T-helper 2 cell treated with Interferon-gamma antibody and Interleukin-4, amounts not matched to agents 5 μg/mL and 100 μg/mL, for 36 hours (primary cell): Measurements from ENCODE around the gene PRKAG3.

Source experiments
- DNase-seq: peaks from one replicate; pipeline ENCODE4 v3.0.0; 2021; ENCODE audit warnings: low spot score
- H3K27ac Mint-ChIP-seq: one replicate; pipeline ENCODE4 v1.8.0; 2021; ENCODE audit warnings: mild to moderate bottlenecking, mixed read lengths
- H3K27me3 Mint-ChIP-seq: one replicate; pipeline ENCODE4 v1.8.0; 2021; ENCODE audit warnings: low read depth, mixed read lengths
- H3K36me3 Mint-ChIP-seq: one replicate; pipeline ENCODE4 v1.8.0; 2021; ENCODE audit warnings: low read depth, mixed read lengths
- H3K4me1 Mint-ChIP-seq: one replicate; pipeline ENCODE4 v1.8.0; 2021; ENCODE audit warnings: low read depth, mixed read lengths
- H3K4me3 Mint-ChIP-seq: one replicate; pipeline ENCODE4 v1.8.0; 2022; ENCODE audit warnings: mild to moderate bottlenecking, moderate library complexity, mixed read lengths
- H3K9me3 Mint-ChIP-seq: one replicate; pipeline ENCODE4 v1.8.0; 2021; ENCODE audit warnings: mixed read lengths

PRKAG3 gene

GRCh38 chr2:218821605-218822211 lies 9.9 kb downstream of the PRKAG3 start:
- H3K4me1 Mint-ChIP-seq = no peaks in the 10 kb centered on the region
- no peaks in the 10 kb centered on the region for H3K9me3 Mint-ChIP-seq
- no peak overlapping the region for H3K4me3 Mint-ChIP-seq
- H3K27ac Mint-ChIP-seq = no peak overlapping the region
- DNase-seq = no peak
- H3K36me3 Mint-ChIP-seq = no peaks in the 10 kb centered on the region
- H3K27me3 Mint-ChIP-seq = peaks cover 8% of the 10 kb centered on the region

GRCh38 chr2:218820746-218821369 lies 10.7 kb downstream of the PRKAG3 start:
- Mint-ChIP-seq H3K9me3 (no peaks in the 10 kb centered on the region), H3K4me1 (no peaks in the 10 kb centered on the region)

GRCh38 chr2:218819093-218819492 lies 12.5 kb downstream of the PRKAG3 start:
- no peak for DNase-seq
- no peaks in the 10 kb centered on the region for H3K9me3 Mint-ChIP-seq
- no peaks in the 10 kb centered on the region for H3K36me3 Mint-ChIP-seq
- H3K27ac Mint-ChIP-seq = no peak overlapping the region
- peaks cover 10% of the 10 kb centered on the region for H3K27me3 Mint-ChIP-seq
- H3K4me3 Mint-ChIP-seq = no peak overlapping the region
- H3K4me1 Mint-ChIP-seq = no peaks in the 10 kb centered on the region

More at GRCh38 chr2:218820746-218821369, 10.7 kb downstream of the PRKAG3 start:
- Mint-ChIP-seq H3K4me3 (no peak overlapping the region), H3K27ac (no peak overlapping the region), H3K27me3 (peaks cover 10% of the 10 kb centered on the region), H3K36me3 (no peaks in the 10 kb centered on the region)
- no peak for DNase-seq

GRCh38 chr2:218816561-218817011 lies 15.0 kb downstream of the PRKAG3 start:
- Mint-ChIP-seq H3K27ac (no peak overlapping the region), H3K4me3 (no peak overlapping the region), H3K36me3 (no peaks in the 10 kb centered on the region), H3K27me3 (peaks cover 10% of the 10 kb centered on the region), H3K4me1 (no peaks in the 10 kb centered on the region), H3K9me3 (no peaks in the 10 kb centered on the region)
- no peak for DNase-seq

GRCh38 chr2:218815649-218816048 lies 16.0 kb downstream of the PRKAG3 start:
- H3K36me3 Mint-ChIP-seq = no peaks in the 10 kb centered on the region
- H3K27ac Mint-ChIP-seq = no peak overlapping the region
- no peaks in the 10 kb centered on the region for H3K4me1 Mint-ChIP-seq
- no peaks in the 10 kb centered on the region for H3K9me3 Mint-ChIP-seq
- H3K27me3 Mint-ChIP-seq = peaks cover 10% of the 10 kb centered on the region
- no peak for DNase-seq
- no peak overlapping the region for H3K4me3 Mint-ChIP-seq

- Mint-ChIP-seq H3K36me3 (no peaks in the 10 kb centered on the region), H3K27ac (no peak overlapping the region), H3K4me3 (no peak overlapping the region), H3K9me3 (no peaks in the 10 kb centered on the region), H3K27me3 (peaks cover 10% of the 10 kb centered on the region), H3K4me1 (no peaks in the 10 kb centered on the region)
- no peak for DNase-seq
These were observed 16.4 kb downstream of the PRKAG3 start for GRCh38 chr2:218815244-218815637.

- peaks cover 10% of the 10 kb centered on the region for H3K27me3 Mint-ChIP-seq
- H3K9me3 Mint-ChIP-seq = no peaks in the 10 kb centered on the region
- H3K27ac Mint-ChIP-seq = no peak overlapping the region
- no peaks in the 10 kb centered on the region for H3K4me1 Mint-ChIP-seq
- no peak overlapping the region for H3K4me3 Mint-ChIP-seq
- no peak for DNase-seq
- H3K36me3 Mint-ChIP-seq = no peaks in the 10 kb centered on the region
These were observed 16.9 kb downstream of the PRKAG3 start for GRCh38 chr2:218814540-218815243.

- H3K27me3 Mint-ChIP-seq = peaks cover 13% of the 10 kb centered on the region
- H3K36me3 Mint-ChIP-seq = no peaks in the 10 kb centered on the region
- no peak for DNase-seq
- no peaks in the 10 kb centered on the region for H3K9me3 Mint-ChIP-seq
- H3K27ac Mint-ChIP-seq = no peak overlapping the region
- no peaks in the 10 kb centered on the region for H3K4me1 Mint-ChIP-seq
- no peak overlapping the region for H3K4me3 Mint-ChIP-seq
These were observed 17.7 kb downstream of the PRKAG3 start for GRCh38 chr2:218813771-218814460.

GRCh38 chr2:218812861-218813260 lies 18.7 kb downstream of the PRKAG3 start:
- Mint-ChIP-seq H3K4me3 (no peak overlapping the region), H3K4me1 (no peaks in the 10 kb centered on the region), H3K36me3 (no peaks in the 10 kb centered on the region), H3K27me3 (peaks cover 18% of the 10 kb centered on the region), H3K27ac (no peak overlapping the region), H3K9me3 (no peaks in the 10 kb centered on the region)
- DNase-seq = no peak

- no peak overlapping the region for H3K4me3 Mint-ChIP-seq
- H3K27me3 Mint-ChIP-seq = peaks cover 13% of the 10 kb centered on the region
- no peak overlapping the region for H3K27ac Mint-ChIP-seq
- no peak for DNase-seq
- H3K4me1 Mint-ChIP-seq = no peaks in the 10 kb centered on the region
- H3K36me3 Mint-ChIP-seq = no peaks in the 10 kb centered on the region
- H3K9me3 Mint-ChIP-seq = no peaks in the 10 kb centered on the region
These were observed 19.3 kb downstream of the PRKAG3 start for GRCh38 chr2:218812096-218812815.

GRCh38 chr2:218811382-218811781 lies 20.2 kb downstream of the PRKAG3 start:
- Mint-ChIP-seq H3K27me3 (peaks cover 11% of the 10 kb centered on the region), H3K27ac (no peak overlapping the region), H3K4me3 (no peak overlapping the region), H3K4me1 (no peaks in the 10 kb centered on the region), H3K36me3 (no peaks in the 10 kb centered on the region), H3K9me3 (no peaks in the 10 kb centered on the region)
- no peak for DNase-seq

GRCh38 chr2:218810256-218810655 lies 21.3 kb downstream of the PRKAG3 start:
- no peak overlapping the region for H3K27ac Mint-ChIP-seq
- no peak overlapping the region for H3K4me3 Mint-ChIP-seq
- DNase-seq = no peak
- H3K36me3 Mint-ChIP-seq = no peaks in the 10 kb centered on the region
- peaks cover 3% of the 10 kb centered on the region for H3K9me3 Mint-ChIP-seq
- no peaks in the 10 kb centered on the region for H3K4me1 Mint-ChIP-seq
- H3K27me3 Mint-ChIP-seq = peaks cover 21% of the 10 kb centered on the region

GRCh38 chr2:218809515-218809914 lies 22.1 kb downstream of the PRKAG3 start:
- H3K27ac Mint-ChIP-seq = no peak overlapping the region
- no peak overlapping the region for H3K4me3 Mint-ChIP-seq
- H3K36me3 Mint-ChIP-seq = no peaks in the 10 kb centered on the region
- H3K9me3 Mint-ChIP-seq = peaks cover 10% of the 10 kb centered on the region
- no peaks in the 10 kb centered on the region for H3K4me1 Mint-ChIP-seq
- peaks cover 27% of the 10 kb centered on the region for H3K27me3 Mint-ChIP-seq
- no peak for DNase-seq
